GM21825 (cell line): Measurements from ENCODE around the gene TMEM222.

Source experiments
- ATAC-seq: cut with Tn5 transposase; IDR thresholded peaks from one replicate; pipeline ENCODE4 v1.9.1; 2021; ENCODE audit warnings: mild to moderate bottlenecking, moderate library complexity; ENCODE audit not compliant: unreplicated experiment

TMEM222 gene

GRCh38 chr1:27358038-27358927 is 36.3 kb downstream of the TMEM222 start:
- ATAC-seq = no peak

GRCh38 chr1:27358928-27359313 is 37.0 kb downstream of the TMEM222 start:
- ATAC-seq = no peak

- ATAC-seq = no peak
Observed at GRCh38 chr1:27359822-27360158, 37.8 kb downstream of the TMEM222 start.

GRCh38 chr1:27360159-27361043 is 38.4 kb downstream of the TMEM222 start:
- no peak for ATAC-seq

GRCh38 chr1:27361044-27361402 is 39.1 kb downstream of the TMEM222 start:
- ATAC-seq = no peak

GRCh38 chr1:27361553-27361952 is 39.6 kb downstream of the TMEM222 start:
- ATAC-seq = no peak

- ATAC-seq = no peak
Observed at GRCh38 chr1:27363766-27364695, 42.1 kb downstream of the TMEM222 start.

- ATAC-seq = no peak
Observed at GRCh38 chr1:27364696-27365371, 42.9 kb downstream of the TMEM222 start.

- peak; percentile 35 for ATAC-seq
Observed at GRCh38 chr1:27365372-27366112, 43.6 kb downstream of the TMEM222 start.

- peak; percentile 35 for ATAC-seq
Observed at GRCh38 chr1:27366113-27366410, 44.1 kb downstream of the TMEM222 start.

GRCh38 chr1:27366411-27367159 is 44.6 kb downstream of the TMEM222 start, which contains the start of gene MAP3K6:
TSS of gene MAP3K6 (minus strand) at chr1:27366961. CDS start at chr1:27366597, 364 bp downstream.
- ATAC-seq = peak; percentile 34

GRCh38 chr1:27367160-27367650 is 45.2 kb downstream of the TMEM222 start:
- no peak for ATAC-seq

- no peak for ATAC-seq
Observed at GRCh38 chr1:27368869-27369582, 47.1 kb downstream of the TMEM222 start.

- no peak for ATAC-seq
Observed at GRCh38 chr1:27372022-27372807, 50.3 kb downstream of the TMEM222 start.

GRCh38 chr1:27372808-27373690 is 51.1 kb downstream of the TMEM222 start:
- ATAC-seq = no peak

- no peak for ATAC-seq
Observed at GRCh38 chr1:27374362-27375086, 52.6 kb downstream of the TMEM222 start, which contains the start of gene FCN3. TSS of gene FCN3 (minus strand) at chr1:27374824. CDS start at chr1:27374818, 6 bp downstream.
